Stimulated activated CD4-positive, alpha-beta T cell treated with anti-CD3 and anti-CD28 coated beads, Interleukin-1b, Interleukin-23, amount 100 ng/mL, for 48 hours (primary cell): ENCODE measurements around the gene KRTAP6-2.

Source experiments
- DNase-seq: peaks from one replicate; pipeline ENCODE4 v3.0.0-alpha.2; 2020

Gene KRTAP6-2

GRCh38 chr21:30563630-30564029 is 35.1 kb downstream of the KRTAP6-2 start:
- no peak for DNase-seq

- DNase-seq: no peak
Observed at GRCh38 chr21:30563072-30563471, 35.6 kb downstream of the KRTAP6-2 start.

GRCh38 chr21:30561957-30562356 is 36.7 kb downstream of the KRTAP6-2 start:
- DNase-seq: no peak

GRCh38 chr21:30561264-30561895 is 37.3 kb downstream of the KRTAP6-2 start, which contains the start of gene KRTAP19-7:
KRTAP19-7 (minus strand) TSS chr21:30561314; CDS start chr21:30561289, 25 bp downstream.
- no peak for DNase-seq

- no peak for DNase-seq
Observed at GRCh38 chr21:30555095-30555494, 43.6 kb downstream of the KRTAP6-2 start.

GRCh38 chr21:30552782-30553181 is 45.9 kb downstream of the KRTAP6-2 start:
- DNase-seq: no peak
